HG03066 (cell line): ENCODE measurements around the gene SLC13A3.

ENCODE experiments used
- ATAC-seq: cut with Tn5 transposase; IDR thresholded peaks from one replicate; pipeline ENCODE4 v1.9.1; 2021; ENCODE audit warnings: low read depth; ENCODE audit not compliant: unreplicated experiment

The SLC13A3 gene, protein sequence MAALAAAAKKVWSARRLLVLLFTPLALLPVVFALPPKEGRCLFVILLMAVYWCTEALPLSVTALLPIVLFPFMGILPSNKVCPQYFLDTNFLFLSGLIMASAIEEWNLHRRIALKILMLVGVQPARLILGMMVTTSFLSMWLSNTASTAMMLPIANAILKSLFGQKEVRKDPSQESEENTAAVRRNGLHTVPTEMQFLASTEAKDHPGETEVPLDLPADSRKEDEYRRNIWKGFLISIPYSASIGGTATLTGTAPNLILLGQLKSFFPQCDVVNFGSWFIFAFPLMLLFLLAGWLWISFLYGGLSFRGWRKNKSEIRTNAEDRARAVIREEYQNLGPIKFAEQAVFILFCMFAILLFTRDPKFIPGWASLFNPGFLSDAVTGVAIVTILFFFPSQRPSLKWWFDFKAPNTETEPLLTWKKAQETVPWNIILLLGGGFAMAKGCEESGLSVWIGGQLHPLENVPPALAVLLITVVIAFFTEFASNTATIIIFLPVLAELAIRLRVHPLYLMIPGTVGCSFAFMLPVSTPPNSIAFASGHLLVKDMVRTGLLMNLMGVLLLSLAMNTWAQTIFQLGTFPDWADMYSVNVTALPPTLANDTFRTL

GRCh38 chr20:46651091-46651962 is at the start of gene SLC13A3:
Gene SLC13A3, minus strand, starts transcription at chr20:46651459. Its CDS starts 38 bp downstream, at chr20:46651421.
- no peak for ATAC-seq

- ATAC-seq = no peak
These were observed 49.8 kb upstream of the SLC13A3 start for GRCh38 chr20:46701057-46701456.

GRCh38 chr20:46700481-46700880 is 49.2 kb upstream of the SLC13A3 start:
- no peak for ATAC-seq

DNA sequence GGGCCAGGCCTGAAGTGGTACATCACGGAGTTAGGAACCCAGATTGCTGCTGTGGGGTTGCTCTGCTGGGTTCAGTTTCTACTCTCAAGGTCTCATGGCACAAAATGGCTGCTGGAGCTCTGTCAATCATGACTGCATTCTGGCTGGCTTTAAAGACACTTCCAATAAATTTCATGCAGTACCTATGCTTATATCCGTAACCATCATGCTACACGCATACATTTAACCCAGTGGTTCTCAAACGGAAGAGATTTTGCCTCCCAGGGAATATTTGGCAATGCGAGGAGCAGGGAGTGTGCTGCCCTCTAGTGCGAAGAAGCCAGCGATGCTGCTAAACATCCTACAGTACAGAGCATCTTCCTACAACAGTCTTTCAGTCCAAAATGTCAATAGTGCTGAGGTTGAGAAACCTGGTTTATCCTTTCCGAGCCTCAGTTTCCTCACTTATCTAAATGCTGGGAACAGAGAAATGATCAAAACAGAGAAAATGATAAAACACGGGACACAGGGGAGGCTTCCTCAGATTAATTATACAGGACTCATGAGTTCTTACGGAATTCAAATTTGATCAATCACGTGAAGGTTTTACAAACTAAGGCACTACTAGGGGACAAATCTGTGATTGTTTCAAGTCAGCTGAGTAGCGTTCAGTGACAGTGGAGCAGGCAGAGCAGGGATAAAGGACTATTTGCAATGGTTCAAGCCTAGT is 48.5 kb upstream of the SLC13A3 start:
- ATAC-seq = no peak

GRCh38 chr20:46698788-46699187 is 47.5 kb upstream of the SLC13A3 start:
- ATAC-seq = no peak

DNA sequence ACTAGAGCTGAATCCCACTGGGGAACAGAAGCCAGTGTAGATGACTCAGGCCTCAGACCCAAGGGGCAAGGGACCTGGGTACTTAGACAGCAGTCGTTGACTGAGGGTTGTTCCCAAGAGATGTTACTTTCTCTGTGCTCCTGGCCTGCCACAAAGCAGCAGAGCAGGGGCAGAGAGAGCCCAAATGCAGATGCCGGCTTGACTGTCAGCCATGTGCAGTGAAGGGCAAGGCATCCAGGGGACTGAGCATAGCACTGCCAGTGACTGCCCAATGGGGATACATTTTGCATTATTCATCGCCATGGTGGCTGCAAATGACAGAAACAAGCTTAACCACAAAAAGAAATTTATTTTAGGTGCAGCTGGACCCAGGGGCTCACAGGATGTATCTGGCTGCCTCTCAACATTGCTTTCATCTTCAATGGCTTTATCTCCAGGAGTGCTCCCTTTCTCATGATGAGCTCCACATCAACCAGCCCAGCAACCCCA is 45.6 kb upstream of the SLC13A3 start:
- ATAC-seq = no peak

GRCh38 chr20:46695892-46696291 is 44.6 kb upstream of the SLC13A3 start:
- no peak for ATAC-seq

DNA sequence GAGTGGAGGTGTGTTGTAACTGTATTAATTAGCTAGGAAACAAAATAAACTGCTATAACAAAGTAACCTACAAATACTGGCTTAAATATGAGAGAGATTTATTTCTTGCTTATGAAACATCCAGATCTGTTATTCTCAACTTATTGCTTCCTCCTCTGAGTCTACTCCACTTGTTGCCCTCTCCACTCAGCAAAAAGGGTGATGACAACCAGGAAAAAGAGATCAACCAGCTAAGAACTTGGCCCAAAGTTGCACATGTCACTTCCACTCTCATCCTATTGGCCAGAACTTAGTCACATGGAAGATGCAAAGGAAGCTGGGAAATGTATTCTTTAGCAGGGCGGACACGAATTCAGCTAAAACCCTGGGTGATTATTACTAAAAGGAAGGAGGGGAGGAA is 43.2 kb upstream of the SLC13A3 start:
- no peak for ATAC-seq

- ATAC-seq = no peak
These were observed 39.9 kb upstream of the SLC13A3 start for GRCh38 chr20:46691196-46691595.

- no peak for ATAC-seq
These were observed 39.2 kb upstream of the SLC13A3 start for GRCh38 chr20:46690219-46691106.

- no peak for ATAC-seq
These were observed 38.5 kb upstream of the SLC13A3 start for GRCh38 chr20:46689754-46690085.

GRCh38 chr20:46689082-46689753 is 38.0 kb upstream of the SLC13A3 start, which contains the start of gene TP53RK:
Gene TP53RK, minus strand, starts transcription at chr20:46689444. Its CDS starts 30 bp downstream, at chr20:46689414.
- peak; percentile 94 for ATAC-seq

DNA sequence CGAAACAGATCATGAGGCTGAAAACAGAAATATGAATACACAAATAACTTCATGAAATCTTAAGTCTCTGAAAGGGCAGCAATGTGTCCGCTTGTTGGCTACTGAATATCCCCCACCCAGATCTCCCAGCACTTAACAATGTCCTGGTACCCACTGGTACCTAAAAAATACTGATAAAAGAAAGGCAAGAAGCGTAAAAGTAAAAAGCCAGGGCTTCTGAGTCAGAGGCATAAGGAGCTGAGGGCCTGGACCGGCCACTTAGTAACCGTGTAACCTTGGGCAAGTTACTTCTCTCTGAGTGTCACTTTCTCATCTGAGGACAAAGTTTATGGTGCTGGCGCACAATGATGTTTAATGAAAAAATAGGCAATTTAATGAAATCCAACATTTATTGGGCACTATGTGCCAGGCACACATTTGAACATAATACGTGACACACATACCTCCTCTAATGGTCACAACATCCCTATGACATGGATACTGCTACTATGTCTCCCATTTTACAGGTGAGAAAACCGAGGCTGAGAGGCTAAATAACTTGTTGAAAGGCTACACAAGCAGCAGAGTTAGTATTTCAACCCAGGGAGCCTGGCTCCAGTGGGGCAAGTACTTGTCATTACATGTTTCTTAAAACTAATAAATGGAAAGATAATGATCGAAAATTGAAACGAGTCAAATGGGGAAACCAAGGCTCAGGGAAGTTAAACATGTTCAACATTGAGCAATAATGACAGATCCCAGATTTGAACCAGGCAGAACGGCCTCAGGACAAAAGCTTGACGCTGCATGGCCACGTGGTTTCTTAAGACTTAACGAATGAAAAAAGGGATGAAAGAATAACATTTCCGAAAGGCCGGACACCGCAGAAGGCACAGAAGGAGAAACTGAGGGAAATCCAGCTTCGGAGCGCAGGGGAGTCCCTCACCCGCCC is 37.2 kb upstream of the SLC13A3 start:
- ATAC-seq = no peak

DNA sequence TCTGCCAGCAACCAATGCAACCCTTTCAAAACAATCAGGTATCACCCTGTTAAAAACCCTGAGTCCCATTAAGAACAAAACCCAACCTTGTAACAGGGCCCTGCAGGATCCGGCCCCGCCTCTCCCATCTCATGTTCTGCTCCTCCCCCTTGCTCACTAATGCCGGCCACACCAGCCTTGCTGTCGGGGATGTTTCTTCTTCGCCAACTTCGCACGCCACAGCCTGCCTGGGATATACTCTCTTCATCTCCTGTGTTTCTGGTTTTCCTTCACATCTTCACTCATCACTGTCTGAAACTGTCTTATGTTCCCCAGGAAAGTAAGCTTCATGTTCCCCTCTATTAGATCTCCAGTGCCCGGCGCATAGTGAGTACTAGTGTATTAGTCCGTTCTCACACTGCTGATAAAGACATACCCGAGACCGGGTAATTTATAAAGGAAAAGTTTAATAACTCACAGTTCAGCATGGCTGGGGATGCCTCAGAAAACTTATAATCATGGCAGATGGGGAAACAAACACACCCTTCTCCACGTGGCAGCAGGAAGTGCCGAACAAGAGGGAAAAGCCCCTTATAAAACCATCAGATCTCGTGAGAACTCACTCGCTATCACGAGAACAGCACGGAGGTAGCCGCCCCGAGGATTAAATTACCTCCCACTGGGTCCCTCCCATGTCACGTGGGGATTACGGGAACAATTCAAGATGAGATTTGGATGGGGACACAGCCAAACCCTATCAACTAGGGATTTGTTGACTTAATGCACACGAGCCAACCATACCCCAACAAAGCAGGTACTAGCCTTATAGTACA is 32.9 kb upstream of the SLC13A3 start:
- no peak for ATAC-seq

DNA sequence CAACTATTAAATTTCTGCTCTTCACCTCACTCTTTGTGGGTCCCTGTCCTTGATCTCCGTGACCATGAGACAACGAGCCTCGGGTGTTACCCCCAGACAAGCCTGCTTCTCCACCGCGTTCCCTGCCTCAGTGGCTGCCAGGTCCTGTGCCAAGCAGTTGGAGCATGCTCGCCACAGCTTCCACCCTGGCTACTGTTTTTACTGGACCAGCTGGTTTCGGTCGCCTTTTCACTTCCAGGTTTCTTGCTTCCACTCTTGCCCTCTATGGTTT is 32.3 kb upstream of the SLC13A3 start:
- ATAC-seq = no peak

DNA sequence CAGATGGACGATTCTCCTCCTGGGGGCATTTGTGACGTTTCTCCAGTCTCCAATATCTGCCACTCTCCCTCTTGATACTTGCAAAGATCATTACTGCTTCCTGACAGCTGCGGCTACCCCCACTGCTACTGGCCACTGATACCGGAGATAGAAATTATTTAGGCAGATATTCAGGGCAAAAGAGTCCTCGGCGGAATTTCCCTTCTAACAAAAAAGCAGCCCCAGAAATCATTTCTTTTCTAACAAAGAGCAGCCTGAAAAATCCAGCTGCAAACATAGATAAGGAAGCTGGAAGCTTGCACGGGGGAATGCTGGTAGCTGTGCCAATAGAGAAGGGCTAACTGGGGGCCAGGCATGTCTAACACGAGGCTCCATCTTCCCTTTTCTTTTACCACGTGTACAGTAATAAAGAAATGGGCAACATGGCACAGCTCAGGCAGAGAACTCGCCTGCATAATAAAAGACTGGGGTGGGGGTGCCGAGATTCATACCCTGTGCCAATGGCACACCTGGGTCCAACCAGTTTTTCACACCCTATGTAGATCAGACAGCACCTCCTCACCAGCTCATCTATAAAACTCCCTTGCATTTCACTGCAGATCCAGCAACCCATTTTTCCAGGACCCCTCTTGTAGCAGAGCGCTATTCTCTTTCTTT is 31.9 kb upstream of the SLC13A3 start:
- ATAC-seq = no peak
